Caco-2 (cell line): Measurements from ENCODE around the gene DNASE2B. TPM values are rescaled to one million over a fixed set of nuclear protein-coding genes. Genes with fewer than 3 reads are reported as not detected.

ENCODE experiments used
- BruUV-seq: library from RNA; stranded (reverse); fragments of 400-500 nt; replicated peaks from 2 replicates; lab custom pipeline; 2021; lab: Mats Ljungman, UMichigan
- CTCF ChIA-PET: fragments of 300-600 bp; sonication (Branson Sonifier 250); formaldehyde crosslinking; loops from one replicate; lab custom pipeline; 2022; ENCODE audit warnings: antibody characterized with exemption; lab: Charles Lee
- POLR2A ChIA-PET: fragments of 300-600 bp; sonication (Branson Sonifier 250); formaldehyde crosslinking; loops from one replicate; lab custom pipeline; 2022; ENCODE audit warnings: antibody characterized with exemption; lab: Charles Lee
- DNase-seq, 2 experiments: peaks; one replicate each; pipeline versions ENCODE4 v3.0.0 to v3.0.0-alpha.2; 2020 to 2022
- H3K27me3 ChIP-seq: replicated peaks from 2 replicates; pipeline ENCODE4 v1.6.0; 2011; ENCODE audit warnings: low read length; ENCODE audit not compliant: control insufficient read depth, insufficient read depth
- H3K36me3 ChIP-seq: 2 replicates; pipeline ENCODE4 v1.5.1; 2011; ENCODE audit warnings: low read length; ENCODE audit not compliant: control insufficient read depth, insufficient read depth
- H3K4me1 ChIP-seq: fragments of 250-450 bp; sonication (Bioruptor Pico); 2 replicates; pipeline ENCODE4 v1.5.1; 2020; ENCODE audit warnings: mild to moderate bottlenecking
- H3K4me3 ChIP-seq: 2 replicates; pipeline ENCODE4 v1.5.1; 2011; ENCODE audit warnings: low read depth, mild to moderate bottlenecking, control low read depth, low read length
- H3K9me3 ChIP-seq: fragments of 250-450 bp; sonication (Bioruptor Pico); 2 replicates; pipeline ENCODE4 v1.5.1; 2020; ENCODE audit warnings: mild to moderate bottlenecking, moderate library complexity
- H3K27ac Mint-ChIP-seq: one replicate; pipeline ENCODE4 v1.8.0; 2022; ENCODE audit warnings: mixed read lengths; ENCODE audit not compliant: unreplicated experiment
- H3K27me3 Mint-ChIP-seq: one replicate; pipeline ENCODE4 v1.8.0; 2022; ENCODE audit warnings: mixed read lengths; ENCODE audit not compliant: insufficient read depth, unreplicated experiment
- H3K36me3 Mint-ChIP-seq: one replicate; pipeline ENCODE4 v1.8.0; 2022; ENCODE audit warnings: mild to moderate bottlenecking, mixed read lengths; ENCODE audit not compliant: insufficient read depth, unreplicated experiment
- H3K4me1 Mint-ChIP-seq: one replicate; pipeline ENCODE4 v1.8.0; 2022; ENCODE audit warnings: low read depth, mixed read lengths; ENCODE audit not compliant: unreplicated experiment
- H3K4me3 Mint-ChIP-seq: one replicate; pipeline ENCODE4 v1.8.0; 2022; ENCODE audit warnings: mild to moderate bottlenecking, moderate library complexity, mixed read lengths; ENCODE audit not compliant: unreplicated experiment
- H3K9me3 Mint-ChIP-seq: one replicate; pipeline ENCODE4 v1.8.0; 2022; ENCODE audit warnings: mixed read lengths; ENCODE audit not compliant: unreplicated experiment
- intact Hi-C: fragments of 100-400 bp; cut with micrococcal nuclease; formaldehyde crosslinking; loops from one replicate; pipeline ENCODE4 v1.10.0; 2022; ENCODE audit not compliant: unreplicated experiment
- total RNA-seq: library from RNA; stranded (reverse); gene quantifications from 2 replicates; pipeline ENCODE4 v1.2.3, GENCODE V29; 2022
- TF ChIP-seq, protein P1 (sequence below), 2 experiments: fragments of 200-600 bp in 1 of 2; IDR thresholded peaks; 1 replicate in 1 of 2; 2 replicates in 1 of 2; pipeline versions ENCODE4 v1.5.1 to v1.8.0; 2011 to 2022; ENCODE audit warnings: antibody characterized with exemption in 1 of 2, control low read depth in 1 of 2, inconsistent platforms in 1 of 2, low read depth in 1 of 2, low read length in 1 of 2, mild to moderate bottlenecking in 1 of 2, moderate library complexity in 1 of 2; ENCODE audit not compliant: insufficient read depth in 1 of 2, severe bottlenecking in 1 of 2, unreplicated experiment in 1 of 2

Gene DNASE2B
- total RNA-seq, 1 experiment from 2014 or later: not detected

GRCh38 chr1:84355556-84355955 lies 42.7 kb upstream of the DNASE2B start:
- H3K27ac Mint-ChIP-seq: no peak overlapping the region
- DNase-seq: no peak
- H3K4me1 Mint-ChIP-seq: no peaks in the 10 kb centered on the region
- no peak overlapping the region for H3K4me3 ChIP-seq
- no peaks in the 10 kb centered on the region for H3K27me3 Mint-ChIP-seq
- no peaks in the 10 kb centered on the region for H3K9me3 Mint-ChIP-seq
- no TSS peak for BruUV-seq
- intact Hi-C loops: no loop called here
- ChIA-PET POLR2A (no interaction called here), CTCF (no interaction called here)
- H3K4me1 ChIP-seq: no peaks in the 10 kb centered on the region
- no peaks in the 10 kb centered on the region for H3K36me3 ChIP-seq
- H3K4me3 Mint-ChIP-seq: no peak overlapping the region
- H3K27me3 ChIP-seq: no peaks in the 10 kb centered on the region
- no peaks in the 10 kb centered on the region for H3K9me3 ChIP-seq
- H3K36me3 Mint-ChIP-seq: no peaks in the 10 kb centered on the region
- TF ChIP-seq, protein P1, sequence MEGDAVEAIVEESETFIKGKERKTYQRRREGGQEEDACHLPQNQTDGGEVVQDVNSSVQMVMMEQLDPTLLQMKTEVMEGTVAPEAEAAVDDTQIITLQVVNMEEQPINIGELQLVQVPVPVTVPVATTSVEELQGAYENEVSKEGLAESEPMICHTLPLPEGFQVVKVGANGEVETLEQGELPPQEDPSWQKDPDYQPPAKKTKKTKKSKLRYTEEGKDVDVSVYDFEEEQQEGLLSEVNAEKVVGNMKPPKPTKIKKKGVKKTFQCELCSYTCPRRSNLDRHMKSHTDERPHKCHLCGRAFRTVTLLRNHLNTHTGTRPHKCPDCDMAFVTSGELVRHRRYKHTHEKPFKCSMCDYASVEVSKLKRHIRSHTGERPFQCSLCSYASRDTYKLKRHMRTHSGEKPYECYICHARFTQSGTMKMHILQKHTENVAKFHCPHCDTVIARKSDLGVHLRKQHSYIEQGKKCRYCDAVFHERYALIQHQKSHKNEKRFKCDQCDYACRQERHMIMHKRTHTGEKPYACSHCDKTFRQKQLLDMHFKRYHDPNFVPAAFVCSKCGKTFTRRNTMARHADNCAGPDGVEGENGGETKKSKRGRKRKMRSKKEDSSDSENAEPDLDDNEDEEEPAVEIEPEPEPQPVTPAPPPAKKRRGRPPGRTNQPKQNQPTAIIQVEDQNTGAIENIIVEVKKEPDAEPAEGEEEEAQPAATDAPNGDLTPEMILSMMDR (IDR thresholded peaks at IDR 0.05; ENCODE audit: insufficient read depth in 1 of 2, low read depth in 1 of 2, low read length in 1 of 2, severe bottlenecking in 1 of 2, unreplicated experiment in 1 of 2): no peak

- no peak for DNase-seq
- Mint-ChIP-seq H3K27ac (no peak overlapping the region), H3K9me3 (no peaks in the 10 kb centered on the region), H3K4me1 (no peaks in the 10 kb centered on the region), H3K4me3 (no peak overlapping the region), H3K27me3 (no peaks in the 10 kb centered on the region), H3K36me3 (no peaks in the 10 kb centered on the region)
- H3K9me3 ChIP-seq: no peaks in the 10 kb centered on the region
- ChIA-PET POLR2A (no interaction called here), CTCF (no interaction called here)
- H3K4me1 ChIP-seq: no peaks in the 10 kb centered on the region
- intact Hi-C loops: no loop called here
- no peaks in the 10 kb centered on the region for H3K36me3 ChIP-seq
- TF ChIP-seq, protein P1 (IDR thresholded peaks at IDR 0.05; ENCODE audit: insufficient read depth in 1 of 2, low read depth in 1 of 2, low read length in 1 of 2, severe bottlenecking in 1 of 2, unreplicated experiment in 1 of 2): no peak
- BruUV-seq: no TSS peak
- H3K4me3 ChIP-seq: no peak overlapping the region
- H3K27me3 ChIP-seq: no peaks in the 10 kb centered on the region
Observed at GRCh38 chr1:84356881-84357280, 41.4 kb upstream of the DNASE2B start.

GRCh38 chr1:84358695-84359094 lies 39.6 kb upstream of the DNASE2B start:
- BruUV-seq: no TSS peak
- no peaks in the 10 kb centered on the region for H3K36me3 ChIP-seq
- H3K4me3 Mint-ChIP-seq: no peak overlapping the region
- TF ChIP-seq, protein P1 (IDR thresholded peaks at IDR 0.05; ENCODE audit: insufficient read depth in 1 of 2, low read depth in 1 of 2, low read length in 1 of 2, severe bottlenecking in 1 of 2, unreplicated experiment in 1 of 2): no peak
- H3K4me1 Mint-ChIP-seq: no peaks in the 10 kb centered on the region
- H3K36me3 Mint-ChIP-seq: no peaks in the 10 kb centered on the region
- no peak overlapping the region for H3K27ac Mint-ChIP-seq
- intact Hi-C loops: no loop called here
- DNase-seq: no peak
- no peaks in the 10 kb centered on the region for H3K9me3 ChIP-seq
- no peak overlapping the region for H3K4me3 ChIP-seq
- no peaks in the 10 kb centered on the region for H3K27me3 ChIP-seq
- ChIA-PET CTCF (no interaction called here), POLR2A (no interaction called here)
- H3K9me3 Mint-ChIP-seq: no peaks in the 10 kb centered on the region
- H3K4me1 ChIP-seq: no peaks in the 10 kb centered on the region
- no peaks in the 10 kb centered on the region for H3K27me3 Mint-ChIP-seq
